ENCODE results near the gene RAB40C.

- TF ChIP-seq CTCF (IDR thresholded peaks at IDR 0.05; ENCODE audit: low read depth, low read length, missing input control): no peak
- no peak for TF ChIP-seq ZBTB33 (IDR thresholded peaks at IDR 0.05)
- TF ChIP-seq RAD21 (IDR thresholded peaks at IDR 0.05): no peak
- TF ChIP-seq SP1 (IDR thresholded peaks at IDR 0.05): no peak
- TF ChIP-seq, protein P1, sequence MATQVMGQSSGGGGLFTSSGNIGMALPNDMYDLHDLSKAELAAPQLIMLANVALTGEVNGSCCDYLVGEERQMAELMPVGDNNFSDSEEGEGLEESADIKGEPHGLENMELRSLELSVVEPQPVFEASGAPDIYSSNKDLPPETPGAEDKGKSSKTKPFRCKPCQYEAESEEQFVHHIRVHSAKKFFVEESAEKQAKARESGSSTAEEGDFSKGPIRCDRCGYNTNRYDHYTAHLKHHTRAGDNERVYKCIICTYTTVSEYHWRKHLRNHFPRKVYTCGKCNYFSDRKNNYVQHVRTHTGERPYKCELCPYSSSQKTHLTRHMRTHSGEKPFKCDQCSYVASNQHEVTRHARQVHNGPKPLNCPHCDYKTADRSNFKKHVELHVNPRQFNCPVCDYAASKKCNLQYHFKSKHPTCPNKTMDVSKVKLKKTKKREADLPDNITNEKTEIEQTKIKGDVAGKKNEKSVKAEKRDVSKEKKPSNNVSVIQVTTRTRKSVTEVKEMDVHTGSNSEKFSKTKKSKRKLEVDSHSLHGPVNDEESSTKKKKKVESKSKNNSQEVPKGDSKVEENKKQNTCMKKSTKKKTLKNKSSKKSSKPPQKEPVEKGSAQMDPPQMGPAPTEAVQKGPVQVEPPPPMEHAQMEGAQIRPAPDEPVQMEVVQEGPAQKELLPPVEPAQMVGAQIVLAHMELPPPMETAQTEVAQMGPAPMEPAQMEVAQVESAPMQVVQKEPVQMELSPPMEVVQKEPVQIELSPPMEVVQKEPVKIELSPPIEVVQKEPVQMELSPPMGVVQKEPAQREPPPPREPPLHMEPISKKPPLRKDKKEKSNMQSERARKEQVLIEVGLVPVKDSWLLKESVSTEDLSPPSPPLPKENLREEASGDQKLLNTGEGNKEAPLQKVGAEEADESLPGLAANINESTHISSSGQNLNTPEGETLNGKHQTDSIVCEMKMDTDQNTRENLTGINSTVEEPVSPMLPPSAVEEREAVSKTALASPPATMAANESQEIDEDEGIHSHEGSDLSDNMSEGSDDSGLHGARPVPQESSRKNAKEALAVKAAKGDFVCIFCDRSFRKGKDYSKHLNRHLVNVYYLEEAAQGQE (IDR thresholded peaks at IDR 0.05): no peak
- TF ChIP-seq TAF1 (conservative IDR thresholded peaks at IDR 0.05): no peak
These were observed 26.7 kb upstream of the RAB40C start for GRCh38 chr16:563072-563644.

All from liver (tissue), 3 donors.